Duodenal mucosa (tissue), 2 donors: ENCODE data around the gene ECHDC3.

ENCODE experiments used
- H3K27ac ChIP-seq: one replicate; pipeline ENCODE4 v1.7.0; 2013; ENCODE audit warnings: low read depth, low read length
- H3K27me3 ChIP-seq, 2 donors: one replicate each; pipeline ENCODE4 v1.7.0; 2013; ENCODE audit warnings: low read length in 2 of 2, control low read depth in 1 of 2; ENCODE audit not compliant: insufficient read depth in 2 of 2, control insufficient read depth in 1 of 2
- H3K36me3 ChIP-seq, 2 donors: one replicate each; pipeline ENCODE4 v1.7.0; 2013; ENCODE audit warnings: low read length in 2 of 2, control low read depth in 1 of 2; ENCODE audit not compliant: insufficient read depth in 2 of 2, control insufficient read depth in 1 of 2
- H3K4me1 ChIP-seq, 2 donors: one replicate each; pipeline ENCODE4 v1.7.0; 2013; ENCODE audit warnings: low read length in 2 of 2, control low read depth in 1 of 2; ENCODE audit not compliant: insufficient read depth in 2 of 2, control insufficient read depth in 1 of 2
- H3K4me3 ChIP-seq, 2 donors: one replicate each; pipeline ENCODE4 v1.7.0; 2013; ENCODE audit warnings: low read length in 2 of 2, low read depth in 1 of 2
- H3K9ac ChIP-seq, 2 donors: one replicate each; pipeline ENCODE4 v1.7.0; 2013; ENCODE audit warnings: low read length in 2 of 2, low read depth in 1 of 2
- H3K9me3 ChIP-seq, 2 donors: one replicate each; pipeline ENCODE4 v1.7.0; 2013; ENCODE audit warnings: low read length in 2 of 2, control low read depth in 1 of 2; ENCODE audit not compliant: control insufficient read depth in 1 of 2

Gene ECHDC3

GRCh38 chr10:11715815-11716494 is 26.2 kb upstream of the ECHDC3 start:
- H3K27ac ChIP-seq: no peak overlapping the region
- H3K4me3 ChIP-seq: no peak overlapping the region
- no peak overlapping the region for H3K9ac ChIP-seq

GRCh38 chr10:11716686-11717085 is 25.5 kb upstream of the ECHDC3 start:
- Histone ChIP-seq H3K9me3 (peaks cover 0 to 3% of the 10 kb centered on the region in 2 donors), H3K27me3 (no peaks in the 10 kb centered on the region), H3K4me1 (peaks cover 7% of the 10 kb centered on the region in 2 donors), H3K4me3 (no peak overlapping the region), H3K9ac (no peak overlapping the region), H3K27ac (no peak overlapping the region), H3K36me3 (no peaks in the 10 kb centered on the region)

More at GRCh38 chr10:11715815-11716494, 26.2 kb upstream of the ECHDC3 start:
- Histone ChIP-seq H3K36me3 (no peaks in the 10 kb centered on the region), H3K4me1 (peaks cover 7% of the 10 kb centered on the region in 2 donors), H3K27me3 (no peaks in the 10 kb centered on the region), H3K9me3 (peaks cover 0 to 3% of the 10 kb centered on the region in 2 donors)

DNA sequence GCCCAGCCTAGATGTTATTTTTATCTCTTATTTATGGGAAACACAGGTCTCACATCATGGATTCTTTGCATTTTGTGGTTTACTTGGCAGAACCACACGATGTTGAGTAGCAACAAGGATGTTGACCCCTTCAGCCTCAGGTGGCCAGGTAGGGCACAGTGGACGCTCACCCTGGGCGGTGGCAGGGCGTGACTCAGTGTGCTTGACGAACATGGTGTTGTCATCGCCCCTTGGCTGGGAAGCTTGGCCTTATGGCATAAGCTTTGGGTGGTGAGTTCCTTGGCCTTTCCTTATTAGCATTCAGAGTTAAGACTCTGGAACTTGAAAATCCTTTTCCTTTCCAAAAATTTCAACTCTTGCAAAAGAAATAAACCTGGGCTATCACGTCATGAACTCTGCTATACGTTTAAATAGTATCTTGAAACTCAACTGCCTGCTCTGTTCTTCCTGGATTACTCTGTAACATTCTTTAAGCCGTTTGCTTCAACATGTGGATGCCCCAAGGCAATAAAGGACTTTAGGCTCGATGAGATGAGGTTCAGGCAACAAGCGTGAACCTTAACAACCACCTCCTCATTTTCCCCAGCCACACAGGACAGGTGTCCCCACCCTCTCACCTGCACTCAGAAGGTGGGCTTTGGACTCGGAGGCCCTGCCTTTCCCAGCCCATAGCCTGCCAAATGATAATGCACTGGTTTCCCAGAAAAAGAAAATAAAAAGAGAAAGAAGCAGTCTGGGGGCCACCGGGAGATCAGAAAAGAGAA is 22.5 kb upstream of the ECHDC3 start:
- H3K27me3 ChIP-seq: no peaks in the 10 kb centered on the region
- peaks cover 7% of the 10 kb centered on the region in 2 donors for H3K4me1 ChIP-seq

GRCh38 chr10:11720260-11720741 is 21.9 kb upstream of the ECHDC3 start:
- Histone ChIP-seq H3K4me1 (peaks cover 7% of the 10 kb centered on the region in 2 donors), H3K9me3 (peaks cover 0 to 3% of the 10 kb centered on the region in 2 donors), H3K27ac (no peak overlapping the region), H3K36me3 (no peaks in the 10 kb centered on the region), H3K4me3 (no peak overlapping the region), H3K27me3 (no peaks in the 10 kb centered on the region), H3K9ac (no peak overlapping the region)

More for the DNA sequence above, 22.5 kb upstream of the ECHDC3 start:
- Histone ChIP-seq H3K9me3 (peaks cover 0 to 3% of the 10 kb centered on the region in 2 donors), H3K36me3 (no peaks in the 10 kb centered on the region), H3K4me3 (no peak overlapping the region), H3K27ac (no peak overlapping the region), H3K9ac (no peak overlapping the region)

DNA sequence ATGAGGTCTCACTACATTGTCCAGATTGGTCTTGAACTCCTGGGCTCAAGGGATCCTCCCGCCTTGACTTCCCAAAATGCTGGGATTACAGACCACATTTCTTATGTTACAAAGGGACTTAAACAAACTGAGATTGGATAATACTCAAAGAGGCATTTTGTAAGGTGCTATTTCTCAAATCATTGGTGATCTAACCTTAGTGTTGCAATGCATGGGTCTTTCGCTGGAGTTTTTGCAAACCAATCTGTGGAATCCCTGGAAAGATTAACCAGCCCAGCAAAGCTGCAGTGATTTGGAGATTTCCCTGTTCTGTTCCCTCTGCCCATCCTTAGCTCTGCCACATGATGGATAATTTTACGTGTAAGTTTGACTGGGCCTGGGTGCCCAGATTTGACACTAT is 20.4 kb upstream of the ECHDC3 start:
- no peaks in the 10 kb centered on the region for H3K36me3 ChIP-seq
- no peak overlapping the region for H3K9ac ChIP-seq
- no peak overlapping the region for H3K4me3 ChIP-seq
- H3K9me3 ChIP-seq: peaks cover 0 to 2% of the 10 kb centered on the region in 2 donors
- no peaks in the 10 kb centered on the region for H3K4me1 ChIP-seq
- no peaks in the 10 kb centered on the region for H3K27me3 ChIP-seq
- H3K27ac ChIP-seq: no peak overlapping the region

DNA sequence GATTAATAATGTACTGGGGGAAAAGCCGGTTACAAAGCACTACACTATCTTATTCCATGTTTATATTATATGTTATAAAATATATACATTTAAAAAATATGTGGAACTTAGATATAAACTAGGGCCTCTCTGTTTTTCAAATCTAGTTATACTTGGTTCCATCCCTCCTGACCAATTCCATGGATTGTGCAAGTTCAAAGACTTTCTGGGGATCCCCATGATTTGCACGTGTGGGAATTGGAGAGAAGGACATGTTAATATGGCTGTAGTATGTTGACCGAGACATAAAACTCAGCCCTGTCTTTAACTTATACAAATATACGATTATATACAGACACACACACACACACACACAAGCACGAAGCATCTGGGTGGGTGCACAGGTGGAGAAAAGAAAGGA is 18.8 kb upstream of the ECHDC3 start:
- Histone ChIP-seq H3K36me3 (no peaks in the 10 kb centered on the region), H3K9ac (no peak overlapping the region), H3K4me1 (no peaks in the 10 kb centered on the region), H3K4me3 (no peak overlapping the region), H3K9me3 (peaks cover under 1 to 1% of the 10 kb centered on the region in 2 donors), H3K27me3 (no peaks in the 10 kb centered on the region), H3K27ac (no peak overlapping the region)

- Histone ChIP-seq H3K36me3 (no peaks in the 10 kb centered on the region), H3K27me3 (no peaks in the 10 kb centered on the region), H3K9me3 (peaks cover 4 to 7% of the 10 kb centered on the region in 2 donors), H3K4me1 (no peaks in the 10 kb centered on the region), H3K27ac (no peak overlapping the region), H3K4me3 (no peak overlapping the region), H3K9ac (no peak overlapping the region)
Measured at GRCh38 chr10:11724938-11725776, 17.0 kb upstream of the ECHDC3 start.

DNA sequence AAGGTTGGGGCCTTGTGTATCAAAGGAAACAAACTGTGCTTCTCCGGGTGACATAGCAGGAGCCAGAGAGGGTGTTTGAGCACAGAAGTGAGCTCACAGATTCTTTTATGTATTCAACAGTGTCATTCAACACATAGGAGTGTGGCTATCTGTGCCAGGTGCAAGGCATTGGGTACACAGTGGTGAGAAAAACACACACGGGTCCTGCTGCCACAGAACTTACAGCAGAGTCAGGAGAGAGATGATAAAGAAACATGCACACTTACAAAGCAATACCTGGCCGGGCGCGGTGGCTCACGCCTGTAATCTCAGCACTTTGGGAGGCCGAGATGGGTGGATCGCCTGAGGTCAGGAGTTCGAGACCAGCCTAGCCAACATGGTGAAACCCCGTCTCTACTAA is 16.3 kb upstream of the ECHDC3 start:
- peaks cover 4 to 7% of the 10 kb centered on the region in 2 donors for H3K9me3 ChIP-seq
- H3K27ac ChIP-seq: no peak overlapping the region
- H3K4me3 ChIP-seq: no peak overlapping the region
- no peak overlapping the region for H3K9ac ChIP-seq
- no peaks in the 10 kb centered on the region for H3K36me3 ChIP-seq
- H3K27me3 ChIP-seq: no peaks in the 10 kb centered on the region
- H3K4me1 ChIP-seq: no peaks in the 10 kb centered on the region

DNA sequence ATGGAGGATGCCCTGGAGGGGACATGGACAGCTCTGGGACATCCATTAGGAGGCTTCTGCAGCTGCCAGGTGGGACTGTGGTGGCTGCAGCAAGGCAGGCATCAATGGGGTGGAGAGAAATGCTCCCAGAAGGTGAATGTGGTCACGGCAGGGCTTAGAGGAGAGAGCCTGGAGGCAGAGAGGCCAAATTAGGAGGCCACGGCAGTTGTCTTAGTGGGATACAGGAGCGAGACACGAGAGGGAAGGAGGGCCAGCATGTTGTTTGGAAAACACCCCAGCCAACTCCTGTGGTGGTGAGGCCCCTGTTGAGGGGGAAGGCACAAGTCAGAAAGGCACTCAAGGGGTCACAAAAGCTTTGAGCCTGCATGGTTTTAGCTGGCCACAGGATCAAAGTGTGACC is 14.6 kb upstream of the ECHDC3 start:
- Histone ChIP-seq H3K9me3 (peaks cover 4 to 7% of the 10 kb centered on the region in 2 donors), H3K36me3 (no peaks in the 10 kb centered on the region), H3K4me1 (no peaks in the 10 kb centered on the region), H3K9ac (no peak overlapping the region), H3K27me3 (no peaks in the 10 kb centered on the region), H3K4me3 (no peak overlapping the region), H3K27ac (no peak overlapping the region)
